ENCODE measurements around the gene DNAJC22.

DNAJC22 gene

GRCh38 chr12:49325606-49326005 is 21.1 kb upstream of the DNAJC22 start:
- no peak for TF ChIP-seq CTCF (IDR thresholded peaks at IDR 0.05; ENCODE audit: low read depth, low read length, missing control alignments)
- H3K4me3 ChIP-seq (ENCODE audit: low read depth, low read length), result no peak overlapping the region
- no peak for DNase-seq (ENCODE audit: low read depth)

- TF ChIP-seq CTCF (IDR thresholded peaks at IDR 0.05; ENCODE audit: low read depth, low read length, missing control alignments), result no peak
- DNase-seq (ENCODE audit: low read depth), result no peak
- H3K4me3 ChIP-seq (ENCODE audit: low read depth, low read length), result no peak overlapping the region
Observed at GRCh38 chr12:49327368-49327767, 19.3 kb upstream of the DNAJC22 start.

- TF ChIP-seq CTCF (IDR thresholded peaks at IDR 0.05; ENCODE audit: low read depth, low read length, missing control alignments), result no peak
- no peak overlapping the region for H3K4me3 ChIP-seq (ENCODE audit: low read depth, low read length)
- no peak for DNase-seq (ENCODE audit: low read depth)
Observed at GRCh38 chr12:49327887-49328286, 18.8 kb upstream of the DNAJC22 start.

- H3K4me3 ChIP-seq (ENCODE audit: low read depth, low read length), result no peak overlapping the region
- TF ChIP-seq CTCF (IDR thresholded peaks at IDR 0.05; ENCODE audit: low read depth, low read length, missing control alignments), result no peak
- DNase-seq (ENCODE audit: low read depth), result no peak
Observed at GRCh38 chr12:49328816-49329215, 17.9 kb upstream of the DNAJC22 start.

- no peak overlapping the region for H3K4me3 ChIP-seq (ENCODE audit: low read depth, low read length)
- no peak for TF ChIP-seq CTCF (IDR thresholded peaks at IDR 0.05; ENCODE audit: low read depth, low read length, missing control alignments)
- DNase-seq (ENCODE audit: low read depth), result no peak
Observed at GRCh38 chr12:49330032-49330619, 16.6 kb upstream of the DNAJC22 start.

GRCh38 chr12:49330631-49331379 is 15.9 kb upstream of the DNAJC22 start:
- no peak for DNase-seq (ENCODE audit: low read depth)
- no peak for TF ChIP-seq CTCF (IDR thresholded peaks at IDR 0.05; ENCODE audit: low read depth, low read length, missing control alignments)
- H3K4me3 ChIP-seq (ENCODE audit: low read depth, low read length), result no peak overlapping the region
